Stimulated activated CD4-positive, alpha-beta T cell treated with anti-CD3 and anti-CD28 coated beads, TNF-alpha, amount 100 ng/mL, for 1 hour (primary cell): ENCODE measurements around the gene DUSP1.
A peak's percentile ranks its signal among the peaks of the same experiment; 100 is the strongest.

Experiments used
- DNase-seq, 3 donors: peaks; one replicate each; pipeline ENCODE4 v3.0.0-alpha.2; 2020; ENCODE audit warnings: low read depth in 3 of 3, low spot score in 1 of 3

DUSP1 gene

GRCh38 chr5:172782169-172783039 lies 11.4 kb upstream of the DUSP1 start:
- DNase-seq = no peak

- DNase-seq = no peak
These were observed 8.8 kb upstream of the DUSP1 start for GRCh38 chr5:172779691-172780341.

GRCh38 chr5:172777881-172778814 lies 7.2 kb upstream of the DUSP1 start:
- DNase-seq = no peak

- no peak for DNase-seq
These were observed 5.2 kb upstream of the DUSP1 start for GRCh38 chr5:172776235-172776594.

GRCh38 chr5:172775326-172776234 lies 4.6 kb upstream of the DUSP1 start:
- DNase-seq = no peak

- no peak for DNase-seq
These were observed 3.7 kb upstream of the DUSP1 start for GRCh38 chr5:172774561-172775315.

- no peak for DNase-seq
These were observed 2.8 kb upstream of the DUSP1 start for GRCh38 chr5:172773481-172774469.

GRCh38 chr5:172772112-172772906 lies 1.3 kb upstream of the DUSP1 start:
- peak; percentile 59 to 67 (median 63) for DNase-seq

- no peak for DNase-seq
These were observed 580 bp upstream of the DUSP1 start for GRCh38 chr5:172771439-172772111.

- peak in 1 of 3 donors; percentile 19 for DNase-seq
These were observed 671 bp downstream of the DUSP1 start for GRCh38 chr5:172770374-172770674.

GRCh38 chr5:172769616-172770373 lies 1.2 kb downstream of the DUSP1 start:
- DNase-seq = no peak

- no peak for DNase-seq
These were observed 1.7 kb downstream of the DUSP1 start for GRCh38 chr5:172769342-172769615.

GRCh38 chr5:172768573-172769341 lies 2.2 kb downstream of the DUSP1 start:
- DNase-seq = no peak

GRCh38 chr5:172768098-172768572 lies 2.9 kb downstream of the DUSP1 start:
- no peak for DNase-seq

- no peak for DNase-seq
These were observed 4.5 kb downstream of the DUSP1 start for GRCh38 chr5:172766287-172767108.
